K562 (cell line): Measurements from ENCODE around the gene LRRC4B. TPM values are rescaled to one million over a fixed set of nuclear protein-coding genes. Genes with fewer than 3 reads are reported as not detected.

Experiments
- ATAC-seq: fragments of 200-7000 bp; cut with Tn5 transposase; 3 replicates; pipeline ENCODE4 v1.9.1; 2020; ENCODE audit warnings: moderate library complexity
- BruUV-seq: library from RNA; stranded (reverse); fragments of 400-500 nt; replicated peaks from 2 replicates; lab custom pipeline; 2021; lab: Mats Ljungman, UMichigan
- CTCF ChIA-PET: fragments of 300-600 bp; formaldehyde crosslinking; extraction: SDS; loops from one replicate; lab custom pipeline; 2021; ENCODE audit warnings: low intra/inter-chr PET ratio; lab: Yijun Ruan, JAX
- POLR2A ChIA-PET: fragments of 300-600, 350-650 bp; sonication (Branson Sonifier 250); formaldehyde crosslinking; extraction: SDS; loops from one replicate; lab custom pipeline; 2021; ENCODE audit warnings: antibody characterized with exemption, inconsistent platforms; lab: Yijun Ruan, JAX
- DNase-seq, 4 experiments: peaks; one replicate each; pipeline versions ENCODE4 v3.0.0 to v3.0.0-alpha.2; 2011 to 2018; ENCODE audit warnings: low spot score in 3 of 4, mixed read lengths in 3 of 4; ENCODE audit errors: extremely low read depth in 1 of 4
- FAIRE-seq: peaks from 2 replicates; lab custom pipeline; 2011; peaks lifted over from hg19 to GRCh38; lab: Jason Lieb, UNC
- H2AFZ ChIP-seq: 2 replicates; pipeline ENCODE4 v1.6.0; 2011; ENCODE audit warnings: low read depth, low read length, control low read depth, inconsistent platforms
- H3K27ac ChIP-seq: fragments of 200-600 bp; 3 replicates; pipeline ENCODE4 v1.8.0; 2011; ENCODE audit warnings: low read depth, mild to moderate bottlenecking, control low read depth, inconsistent platforms, low read length, moderate library complexity, mixed read lengths; ENCODE audit errors: extremely low read depth
- H3K27me3 ChIP-seq, 2 experiments: fragments of 300-600 bp in 1 of 2; 2 replicates in 1 of 2; 3 replicates in 1 of 2; pipeline versions ENCODE4 v1.6.0 to v1.8.0; 2011; ENCODE audit warnings: inconsistent platforms in 2 of 2, low read length in 2 of 2, mild to moderate bottlenecking in 1 of 2, mixed read lengths in 1 of 2, moderate library complexity in 1 of 2; ENCODE audit not compliant: control insufficient read depth in 2 of 2, insufficient read depth in 2 of 2
- H3K36me3 ChIP-seq: fragments of 300-600 bp; 3 replicates; pipeline ENCODE4 v1.8.0; 2011; ENCODE audit warnings: mild to moderate bottlenecking, low read length, inconsistent platforms; ENCODE audit not compliant: control insufficient read depth, insufficient read depth
- H3K4me1 ChIP-seq, 2 experiments: fragments of 200-600 bp in 1 of 2; replicated peaks in 1 of 2; 2 replicates in 1 of 2; 3 replicates in 1 of 2; pipeline versions ENCODE4 v1.5.1 to v1.8.0; 2011; ENCODE audit warnings: inconsistent platforms in 2 of 2, low read length in 2 of 2, mild to moderate bottlenecking in 1 of 2, mixed read lengths in 1 of 2, moderate library complexity in 1 of 2; ENCODE audit not compliant: control insufficient read depth in 2 of 2, insufficient read depth in 2 of 2
- H3K4me2 ChIP-seq: 2 replicates; pipeline ENCODE4 v1.6.1; 2011; ENCODE audit warnings: low read length, control low read depth, inconsistent platforms, mixed read lengths; ENCODE audit not compliant: insufficient read depth
- H3K4me3 ChIP-seq: fragments of 200-600 bp; sonication (generic), shearing (Covaris generic); 2 replicates; pipeline ENCODE4 v1.5.1; 2016; ENCODE audit warnings: control low read depth, inconsistent platforms
- H3K79me2 ChIP-seq: fragments of 200-600 bp; 3 replicates; pipeline ENCODE4 v1.8.0; 2011; ENCODE audit warnings: low read length, inconsistent platforms; ENCODE audit not compliant: control insufficient read depth, insufficient read depth
- H3K9ac ChIP-seq, 2 experiments: 2 replicates each; pipeline versions ENCODE4 v1.6.0 to v1.6.1; 2011; ENCODE audit warnings: low read depth in 2 of 2, low read length in 2 of 2, control low read depth in 1 of 2, inconsistent platforms in 1 of 2, mild to moderate bottlenecking in 1 of 2, mixed read lengths in 1 of 2; ENCODE audit not compliant: insufficient read depth in 1 of 2
- H3K9me1 ChIP-seq: one replicate; pipeline ENCODE4 v1.6.0; 2011; ENCODE audit warnings: inconsistent platforms, mild to moderate bottlenecking, low read length, moderate library complexity; ENCODE audit not compliant: control insufficient read depth, insufficient read depth
- H3K9me3 ChIP-seq: replicated peaks from 2 replicates; pipeline ENCODE4 v1.5.1; 2011; ENCODE audit warnings: low read depth, low read length, inconsistent platforms; ENCODE audit not compliant: control insufficient read depth, insufficient read depth
- H4K20me1 ChIP-seq: replicated peaks from 2 replicates; pipeline ENCODE4 v1.6.1; 2011; ENCODE audit warnings: low read length, inconsistent platforms, mixed read lengths; ENCODE audit not compliant: control insufficient read depth, insufficient read depth
- ATF7 ChIP-seq: fragments of 450-650 bp; IDR thresholded peaks from 2 replicates; pipeline ENCODE4 v1.7.1; 2014; ENCODE audit warnings: mild to moderate bottlenecking, moderate library complexity
- CBFA2T2 ChIP-seq: fragments of 450-650 bp; conservative IDR thresholded peaks from 2 replicates; pipeline ENCODE4 v1.6.1; 2017; ENCODE audit warnings: mild to moderate bottlenecking
- IFI16 ChIP-seq: fragments of 250-450 bp; sonication (Bioruptor Pico); IDR thresholded peaks from 2 replicates; pipeline ENCODE4 v2.1.2; 2022; ENCODE audit warnings: mild to moderate bottlenecking, inconsistent platforms
- ILF3 ChIP-seq: fragments of 450-650 bp; IDR thresholded peaks from 2 replicates; pipeline ENCODE4 v1.6.1; 2018; ENCODE audit warnings: antibody characterized with exemption, mild to moderate bottlenecking, moderate library complexity, borderline replicate concordance
- KDM1A ChIP-seq, 2 experiments: fragments of 450-650 bp; IDR thresholded peaks; 2 replicates each; pipeline ENCODE4 v1.6.1; 2016; ENCODE audit warnings: mild to moderate bottlenecking in 2 of 2
- KDM5B ChIP-seq: fragments of 200-600 bp; sonication (generic); IDR thresholded peaks from 2 replicates; pipeline ENCODE4 v1.6.1; 2012; ENCODE audit warnings: low read depth, mild to moderate bottlenecking, moderate library complexity, low read length, control low read depth, inconsistent platforms; ENCODE audit not compliant: insufficient replicate concordance
- KHSRP ChIP-seq: fragments of 450-650 bp; IDR thresholded peaks from 2 replicates; pipeline ENCODE4 v1.6.1; 2017
- NR1H2 ChIP-seq: sonication (generic); formaldehyde crosslinking; IDR thresholded peaks from 2 replicates; pipeline ENCODE4 v1.4.0; 2020; ENCODE audit warnings: mild to moderate bottlenecking, missing genetic modification reagents
- NR3C1 ChIP-seq: sonication (generic); formaldehyde crosslinking; IDR thresholded peaks from 2 replicates; pipeline ENCODE4 v1.8.1; 2022; ENCODE audit warnings: missing genetic modification reagents
- POLR2AphosphoS5 ChIP-seq: IDR thresholded peaks from 2 replicates; pipeline ENCODE4 v1.6.1; 2011; ENCODE audit warnings: mild to moderate bottlenecking, low read depth, low read length, moderate library complexity; ENCODE audit not compliant: control insufficient read depth, insufficient read depth
- POLR2G ChIP-seq: fragments of 200-400 bp; formaldehyde crosslinking; IDR thresholded peaks from 2 replicates; pipeline ENCODE4 v1.6.1; 2017; ENCODE audit warnings: low read depth, mild to moderate bottlenecking, antibody characterized with exemption, low read length, moderate library complexity
- RFX7 ChIP-seq: fragments of 250-450 bp; sonication (Bioruptor Pico); IDR thresholded peaks from 2 replicates; pipeline ENCODE4 v1.5.1; 2021; ENCODE audit warnings: mild to moderate bottlenecking
- TAF7 ChIP-seq: fragments of 450-650 bp; IDR thresholded peaks from 2 replicates; pipeline ENCODE4 v1.6.1; 2016; ENCODE audit warnings: missing genetic modification characterization, missing compliant biosample characterization
- ZNF146 ChIP-seq: IDR thresholded peaks from one replicate; pipeline ENCODE4 v1.6.1; 2018; ENCODE audit warnings: missing compliant biosample characterization; ENCODE audit not compliant: unreplicated experiment
- ZNF431 ChIP-seq: sonication (generic); formaldehyde crosslinking; IDR thresholded peaks from 2 replicates; pipeline ENCODE4 v1.8.0; 2022; ENCODE audit warnings: mild to moderate bottlenecking, missing genetic modification reagents
- ZNF57 ChIP-seq: fragments of 450-650 bp; formaldehyde crosslinking; IDR thresholded peaks from 2 replicates; pipeline ENCODE4 v1.4.0; 2020; ENCODE audit warnings: mild to moderate bottlenecking, moderate library complexity
- WGBS: fragments of 100-300 bp; shearing (Covaris generic); methylation state at CpG from one replicate; pipeline ENCODE4 v1.1.6; 2016; ENCODE audit warnings: low coverage, mixed read lengths; ENCODE audit not compliant: insufficient coverage; ENCODE audit errors: missing lambda C conversion rate; 5-methylcytosine and 5-hydroxymethylcytosine counted together
- in situ Hi-C: fragments of 300-500 bp; cut with MboI; formaldehyde crosslinking; loops from 4 replicates; pipeline ENCODE4 v1.15.0; 2018; ENCODE audit warnings: inconsistent platforms, mixed read lengths
- intact Hi-C: fragments of 100-400 bp; cut with micrococcal nuclease; formaldehyde crosslinking; loops from 2 replicates; pipeline ENCODE4 v1.14.2; 2022
- polyA plus RNA-seq, 8 experiments: library from polyadenylated mRNA; depleted of rRNA in 4 of 8; stranded (reverse) in 5 of 8; unstranded in 3 of 8; fragments of >200 nt; fragmentation: Nextera tagmentation in 2 of 8; fragmentation: Illumina TruSeq in 1 of 8; extraction: Ambion mirVana in 2 of 8; extraction: Trizol in 1 of 8; gene quantifications; 2 replicates each; pipeline versions ENCODE4 v1.2.1 to v1.2.3, GENCODE V29; 2011 to 2014; ENCODE audit warnings: inconsistent platforms in 1 of 8, missing spikeins in 1 of 8
- total RNA-seq, 7 experiments: library from RNA; depleted of rRNA in 6 of 7; stranded (reverse); fragments of >200 nt in 6 of 7; fragmentation: Illumina TruSeq in 2 of 7; extraction: Trizol in 2 of 7; gene quantifications; 2 replicates each; pipeline versions ENCODE4 v1.2.1 to v1.2.3, GENCODE V29; 2011 to 2021; ENCODE audit warnings: low replicate concordance in 1 of 7
- TF ChIP-seq, protein P1 (sequence below): fragments of 250-450 bp; sonication (Bioruptor Pico); IDR thresholded peaks from 2 replicates; pipeline ENCODE4 v1.4.0; 2020
- TF ChIP-seq, protein P2 (sequence below): fragments of 450-650 bp; formaldehyde crosslinking; IDR thresholded peaks from 2 replicates; pipeline ENCODE4 v1.4.0; 2020; ENCODE audit warnings: mild to moderate bottlenecking, moderate library complexity
- TF ChIP-seq, protein P3 (sequence below): sonication (generic); formaldehyde crosslinking; IDR thresholded peaks from 2 replicates; pipeline ENCODE4 v1.9.0; 2022; ENCODE audit warnings: mild to moderate bottlenecking, missing genetic modification reagents

LRRC4B gene
- total and polyA plus RNA-seq, 9 of the 15 experiments (the other 6 are each of a cell fraction or from before 2014, with no cell fraction given), result 0.18 to 9.6 (median 2.9) TPM; not detected in 2

DNA sequence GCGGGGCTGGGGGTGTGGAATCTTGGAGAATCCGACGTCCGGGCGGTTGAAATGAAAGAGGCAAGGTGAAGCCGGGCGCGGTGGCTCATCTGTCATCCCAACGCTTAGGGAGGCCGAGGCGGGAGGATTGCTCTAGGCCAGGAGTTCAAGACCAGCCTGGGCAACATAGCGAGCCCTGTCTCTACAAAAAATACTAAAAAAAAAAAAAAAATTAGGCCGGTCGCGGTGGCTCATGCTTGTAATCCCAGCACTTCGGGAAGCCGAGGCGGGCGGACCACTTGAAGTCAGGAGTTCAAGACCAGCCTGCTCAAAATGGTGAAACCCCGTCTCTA is 91.4 kb downstream of the LRRC4B start (continued):
- TF ChIP-seq NR1H2 (CRISPR knock-in tag) (no peak), ZNF146 (CRISPR knock-in tag) (no peak), IFI16 (no peak)
- TF ChIP-seq, protein P1, sequence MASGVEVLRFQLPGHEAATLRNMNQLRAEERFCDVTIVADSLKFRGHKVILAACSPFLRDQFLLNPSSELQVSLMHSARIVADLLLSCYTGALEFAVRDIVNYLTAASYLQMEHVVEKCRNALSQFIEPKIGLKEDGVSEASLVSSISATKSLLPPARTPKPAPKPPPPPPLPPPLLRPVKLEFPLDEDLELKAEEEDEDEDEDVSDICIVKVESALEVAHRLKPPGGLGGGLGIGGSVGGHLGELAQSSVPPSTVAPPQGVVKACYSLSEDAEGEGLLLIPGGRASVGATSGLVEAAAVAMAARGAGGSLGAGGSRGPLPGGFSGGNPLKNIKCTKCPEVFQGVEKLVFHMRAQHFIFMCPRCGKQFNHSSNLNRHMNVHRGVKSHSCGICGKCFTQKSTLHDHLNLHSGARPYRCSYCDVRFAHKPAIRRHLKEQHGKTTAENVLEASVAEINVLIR, result no peak

DNA sequence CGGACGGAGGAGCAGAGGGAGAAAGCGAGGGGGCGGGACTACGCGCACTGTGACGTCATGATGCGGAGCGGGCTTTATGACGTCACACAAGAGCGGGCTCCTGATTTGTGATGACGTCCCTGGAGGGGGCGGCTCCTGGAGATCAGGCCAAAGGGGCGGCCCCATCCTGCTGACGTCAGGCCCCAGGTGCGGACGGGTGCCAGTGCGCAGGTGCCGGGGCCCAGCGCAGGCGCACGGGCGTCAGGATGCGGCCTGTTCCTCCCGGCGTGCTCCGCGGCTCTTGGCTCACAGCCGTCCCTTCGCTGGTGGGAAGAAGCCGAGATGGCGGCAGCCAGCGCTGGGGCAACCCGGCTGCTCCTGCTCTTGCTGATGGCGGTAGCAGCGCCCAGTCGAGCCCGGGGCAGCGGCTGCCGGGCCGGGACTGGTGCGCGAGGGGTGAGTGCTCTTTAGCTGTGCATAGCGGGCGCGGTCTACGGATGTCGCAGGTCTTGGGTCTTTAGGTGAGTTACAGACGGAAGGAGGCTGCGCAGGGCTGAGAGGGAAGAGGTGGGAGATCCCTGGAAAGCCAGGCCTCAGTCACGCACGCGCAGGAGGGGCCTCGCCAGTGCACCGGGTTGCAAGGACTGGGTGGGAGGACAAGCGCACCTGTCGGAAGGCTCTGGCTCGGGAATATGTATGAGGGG is 91.9 kb downstream of the LRRC4B start, which contains the start of the genes EMC10 and GARIN5A:
Gene EMC10 (plus strand): TSS at position 284 of the 683 bp plus-strand sequence. CDS start 38 bp downstream, at position 322.
Gene GARIN5A (minus strand): TSS at position 625 of the 683 bp plus-strand sequence. CDS start 460 bp downstream, at position 165.
- peaks cover 7% of the 10 kb centered on the region; the same call in 1 of the 2 replicates for H4K20me1 ChIP-seq
- no TSS peak for BruUV-seq
- in situ Hi-C loops (no loop called here), intact Hi-C loops (loop anchor here (1.0 kb wide), 1 partner anchor 102 kb away; no protein-coding TSS in a partner anchor)
- peak within 1 kb of the TSS; percentile 90 for H2AFZ ChIP-seq
- FAIRE-seq, result peak; percentile 78
- ChIA-PET POLR2A (interaction anchor here (0.9 kb wide), 1 partner anchor 10 kb away, joined by 3 read pairs; no protein-coding TSS in a partner anchor), CTCF (no interaction called here)
- no peaks in the 10 kb centered on the region; a peak in 2 of 5 replicates for H3K27me3 ChIP-seq
- peak within 1 kb of the TSS; percentile 67 to 92 for H3K9ac ChIP-seq
- peaks cover 33% of the 10 kb centered on the region; the same call in 1 of the 3 replicates for H3K36me3 ChIP-seq
- H3K79me2 ChIP-seq, result peaks cover 25% of the 10 kb centered on the region
- no peaks in the 10 kb centered on the region for H3K9me1 ChIP-seq
- no peaks in the 10 kb centered on the region; the same call in 1 of the 2 replicates for H3K9me3 ChIP-seq
- peaks cover 5 to 53% of the 10 kb centered on the region in 2 experiments; a peak in 4 of 5 replicates for H3K4me1 ChIP-seq
- H3K4me3 ChIP-seq, result peak within 1 kb of the TSS; percentile 72
- H3K4me2 ChIP-seq, result peak within 1 kb of the TSS; percentile 88
- ATAC-seq, result peak; percentile 96
- peak within 1 kb of the TSS; percentile 82 for H3K27ac ChIP-seq
- DNase-seq, result peak; percentile 94 to 99 (median 98)
- WGBS, result 18% methylated on average over 39 of the region's 58 CpGs
- no peak for TF ChIP-seq ILF3
- TF ChIP-seq RFX7, result no peak
- TF ChIP-seq KHSRP, result peak; percentile 99
- TF ChIP-seq CBFA2T2, result 0 out of 2 replicates have a peak, but pooled peaks have one; percentile 16
- TF ChIP-seq ATF7, result peak; percentile 99
- TF ChIP-seq TAF7 (tag), result peak; percentile 76
- TF ChIP-seq, protein P2, sequence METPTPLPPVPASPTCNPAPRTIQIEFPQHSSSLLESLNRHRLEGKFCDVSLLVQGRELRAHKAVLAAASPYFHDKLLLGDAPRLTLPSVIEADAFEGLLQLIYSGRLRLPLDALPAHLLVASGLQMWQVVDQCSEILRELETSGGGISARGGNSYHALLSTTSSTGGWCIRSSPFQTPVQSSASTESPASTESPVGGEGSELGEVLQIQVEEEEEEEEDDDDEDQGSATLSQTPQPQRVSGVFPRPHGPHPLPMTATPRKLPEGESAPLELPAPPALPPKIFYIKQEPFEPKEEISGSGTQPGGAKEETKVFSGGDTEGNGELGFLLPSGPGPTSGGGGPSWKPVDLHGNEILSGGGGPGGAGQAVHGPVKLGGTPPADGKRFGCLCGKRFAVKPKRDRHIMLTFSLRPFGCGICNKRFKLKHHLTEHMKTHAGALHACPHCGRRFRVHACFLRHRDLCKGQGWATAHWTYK (CRISPR knock-in tag), result no peak
- TF ChIP-seq POLR2G, result peak; percentile 99
- TF ChIP-seq NR3C1 (CRISPR knock-in tag), result no peak
- no peak for TF ChIP-seq ZNF431
- TF ChIP-seq KDM5B, result peak; percentile 95
- peak; percentile 87 to 95 for TF ChIP-seq KDM1A (IDR thresholded peaks at IDR 0.05)
- peak; percentile 60; the same call in 1 of the 2 replicates for TF ChIP-seq POLR2AphosphoS5
- TF ChIP-seq, protein P3, sequence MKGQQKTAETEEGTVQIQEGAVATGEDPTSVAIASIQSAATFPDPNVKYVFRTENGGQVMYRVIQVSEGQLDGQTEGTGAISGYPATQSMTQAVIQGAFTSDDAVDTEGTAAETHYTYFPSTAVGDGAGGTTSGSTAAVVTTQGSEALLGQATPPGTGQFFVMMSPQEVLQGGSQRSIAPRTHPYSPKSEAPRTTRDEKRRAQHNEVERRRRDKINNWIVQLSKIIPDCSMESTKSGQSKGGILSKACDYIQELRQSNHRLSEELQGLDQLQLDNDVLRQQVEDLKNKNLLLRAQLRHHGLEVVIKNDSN (CRISPR knock-in tag), result no peak; the same call in 1 of the 2 replicates
- no peak for TF ChIP-seq ZNF57 (CRISPR knock-in tag)
